ENCODE results near the gene ALKBH7. TPM values are rescaled to one million over a fixed set of nuclear protein-coding genes. Genes with fewer than 3 reads are reported as not detected.
A peak's percentile ranks its signal among the peaks of the same experiment; 100 is the strongest.

ALKBH7 gene
- total RNA-seq, 4 donors from 2014 or later, result 34.1 to 74.4 (median 56.9) TPM

DNA sequence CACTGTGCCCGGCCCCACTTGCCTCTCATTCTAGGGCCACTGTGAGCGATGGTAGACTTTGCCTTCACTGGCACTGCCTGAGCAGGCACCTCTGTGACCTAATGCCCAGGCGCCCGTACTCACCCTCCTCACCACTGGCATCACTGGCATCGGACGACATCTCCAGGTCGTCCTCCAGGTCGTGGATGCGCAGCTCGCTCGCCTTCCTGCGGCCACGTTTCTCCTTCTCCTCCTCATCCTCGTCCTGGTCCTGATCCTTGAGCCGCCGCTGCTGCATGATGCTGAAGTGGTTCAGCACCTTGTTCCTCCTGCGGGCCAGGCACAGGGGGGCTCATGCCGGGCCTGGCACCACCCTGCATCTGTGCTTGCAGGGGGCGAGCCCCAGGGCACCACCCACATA lies 10.6 kb downstream of the ALKBH7 start:
- H3K4me1 ChIP-seq, result no peaks in the 10 kb centered on the region
- no peak for DNase-seq (ENCODE audit: low spot score in 2 of 2)
- H3K36me3 ChIP-seq, result peaks cover 87% of the 10 kb centered on the region
- WGBS, result 92% methylated on average over 17 of the region's 19 CpGs
- no peaks in the 10 kb centered on the region for H3K27me3 ChIP-seq
- H3K4me3 ChIP-seq, result no peak overlapping the region
- no peaks in the 10 kb centered on the region for H3K9me3 ChIP-seq
- no peak overlapping the region for H3K27ac ChIP-seq
- TF ChIP-seq POLR2A (IDR thresholded peaks at IDR 0.05), result no peak
- no peak for TF ChIP-seq EP300 (IDR thresholded peaks at IDR 0.05)
- TF ChIP-seq POLR2AphosphoS5 (IDR thresholded peaks at IDR 0.05), result no peak
- TF ChIP-seq, protein P1, sequence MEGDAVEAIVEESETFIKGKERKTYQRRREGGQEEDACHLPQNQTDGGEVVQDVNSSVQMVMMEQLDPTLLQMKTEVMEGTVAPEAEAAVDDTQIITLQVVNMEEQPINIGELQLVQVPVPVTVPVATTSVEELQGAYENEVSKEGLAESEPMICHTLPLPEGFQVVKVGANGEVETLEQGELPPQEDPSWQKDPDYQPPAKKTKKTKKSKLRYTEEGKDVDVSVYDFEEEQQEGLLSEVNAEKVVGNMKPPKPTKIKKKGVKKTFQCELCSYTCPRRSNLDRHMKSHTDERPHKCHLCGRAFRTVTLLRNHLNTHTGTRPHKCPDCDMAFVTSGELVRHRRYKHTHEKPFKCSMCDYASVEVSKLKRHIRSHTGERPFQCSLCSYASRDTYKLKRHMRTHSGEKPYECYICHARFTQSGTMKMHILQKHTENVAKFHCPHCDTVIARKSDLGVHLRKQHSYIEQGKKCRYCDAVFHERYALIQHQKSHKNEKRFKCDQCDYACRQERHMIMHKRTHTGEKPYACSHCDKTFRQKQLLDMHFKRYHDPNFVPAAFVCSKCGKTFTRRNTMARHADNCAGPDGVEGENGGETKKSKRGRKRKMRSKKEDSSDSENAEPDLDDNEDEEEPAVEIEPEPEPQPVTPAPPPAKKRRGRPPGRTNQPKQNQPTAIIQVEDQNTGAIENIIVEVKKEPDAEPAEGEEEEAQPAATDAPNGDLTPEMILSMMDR (IDR thresholded peaks at IDR 0.05), result no peak

DNA sequence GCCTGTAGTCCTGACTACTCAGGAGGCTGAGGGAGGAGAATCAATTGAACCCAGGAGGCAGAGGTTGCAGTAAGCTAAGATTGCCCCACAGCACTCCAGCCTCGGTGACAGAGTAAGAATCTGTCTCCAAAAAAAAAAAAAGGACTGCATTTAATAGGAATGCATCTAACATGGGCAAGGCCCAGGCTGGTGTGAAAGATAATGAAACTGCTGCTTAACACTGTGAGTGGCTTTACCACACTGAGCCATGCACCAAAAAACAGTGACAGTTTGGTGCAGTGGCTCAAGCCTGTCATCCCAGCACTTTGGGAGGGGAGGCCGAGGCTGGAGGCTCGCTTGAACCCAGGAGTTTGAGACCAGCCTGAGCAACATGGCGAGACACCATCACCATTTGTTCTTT lies 11.8 kb downstream of the ALKBH7 start:
- Histone ChIP-seq H3K36me3 (peaks cover 96% of the 10 kb centered on the region), H3K9me3 (no peaks in the 10 kb centered on the region), H3K4me1 (no peaks in the 10 kb centered on the region), H3K4me3 (no peak overlapping the region), H3K27ac (no peak overlapping the region), H3K27me3 (no peaks in the 10 kb centered on the region)
- 94% methylated on average over 4 of the region's 4 CpGs for WGBS
- TF ChIP-seq EP300 (IDR thresholded peaks at IDR 0.05) (no peak), POLR2AphosphoS5 (IDR thresholded peaks at IDR 0.05) (no peak), POLR2A (IDR thresholded peaks at IDR 0.05) (no peak)
- TF ChIP-seq, protein P1 (IDR thresholded peaks at IDR 0.05), result no peak
- no peak for DNase-seq (ENCODE audit: low spot score in 2 of 2)

DNA sequence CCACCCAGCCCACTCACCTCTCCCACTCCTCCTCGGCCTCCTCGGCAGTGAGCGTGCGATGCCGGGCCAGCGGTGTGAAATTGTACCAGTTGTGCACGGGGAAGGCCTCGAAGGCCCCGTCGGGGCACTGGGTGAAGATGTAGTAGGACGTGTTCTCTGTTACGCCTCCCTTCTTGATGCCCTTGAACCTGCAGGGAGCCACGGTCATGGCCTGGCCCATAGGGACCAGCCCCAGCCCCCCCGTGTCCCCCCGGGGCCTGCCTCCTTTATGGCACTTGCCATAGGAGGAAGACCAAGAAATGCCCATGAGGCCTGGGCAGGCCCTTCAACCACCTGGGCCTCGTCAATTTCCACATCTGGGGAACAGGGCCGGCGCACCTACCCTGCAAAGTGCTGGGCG lies 14.8 kb downstream of the ALKBH7 start:
- no peak overlapping the region for H3K4me3 ChIP-seq
- 96% methylated on average over 18 of the region's 19 CpGs for WGBS
- peaks cover 75% of the 10 kb centered on the region for H3K36me3 ChIP-seq
- H3K27me3 ChIP-seq, result no peaks in the 10 kb centered on the region
- H3K9me3 ChIP-seq, result no peaks in the 10 kb centered on the region
- H3K4me1 ChIP-seq, result peaks cover 8% of the 10 kb centered on the region
- no peak for DNase-seq (ENCODE audit: low spot score in 2 of 2)
- TF ChIP-seq POLR2AphosphoS5 (IDR thresholded peaks at IDR 0.05) (no peak), POLR2A (IDR thresholded peaks at IDR 0.05) (no peak), EP300 (IDR thresholded peaks at IDR 0.05) (no peak)
- TF ChIP-seq, protein P1 (IDR thresholded peaks at IDR 0.05), result no peak
- no peak overlapping the region for H3K27ac ChIP-seq

DNA sequence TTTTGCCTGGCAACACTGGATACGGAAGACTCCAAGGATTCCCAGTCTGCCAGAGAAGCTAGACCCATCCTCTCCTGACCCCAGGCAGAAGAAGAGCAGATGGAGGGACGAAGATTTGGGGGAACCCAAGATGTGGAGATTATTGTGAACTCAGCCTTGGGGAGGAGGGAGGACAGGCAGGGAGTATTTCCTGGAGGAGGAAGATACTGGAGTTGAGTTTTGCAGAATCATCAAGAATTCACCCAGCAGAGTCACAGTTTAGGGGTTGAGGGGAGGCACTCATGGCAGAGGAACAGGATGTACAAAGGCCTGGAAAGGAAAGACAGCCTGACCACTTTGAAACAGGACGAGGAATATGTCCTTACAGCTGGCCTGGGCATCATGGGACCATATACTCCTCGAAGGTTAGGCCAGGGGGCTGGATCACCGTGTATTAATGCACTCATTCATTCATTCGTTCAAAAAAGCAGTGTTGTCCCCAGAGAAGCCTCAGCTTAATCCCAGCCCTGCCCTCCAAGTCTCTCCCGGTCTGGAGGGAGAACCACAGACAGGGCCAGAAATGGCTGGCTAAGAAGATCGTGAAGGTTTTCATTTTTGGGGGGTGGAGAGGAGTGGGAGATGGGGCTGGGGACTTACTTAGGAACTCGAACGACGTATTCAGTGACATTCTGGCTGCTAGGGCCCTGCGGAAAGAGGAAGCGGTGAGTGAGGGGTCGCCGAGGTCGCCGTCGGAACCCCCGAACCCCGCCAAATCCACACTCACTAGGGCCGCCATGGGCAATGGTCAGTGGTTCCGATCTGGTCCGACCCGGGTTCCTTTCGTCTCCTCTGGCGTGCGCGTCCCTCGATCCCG lies 19.9 kb downstream of the ALKBH7 start:
- WGBS, result 6% methylated on average over 29 of the region's 30 CpGs

More for the DNA sequence above, 19.9 kb downstream of the ALKBH7 start:
- Histone ChIP-seq H3K4me3 (peak overlapping the region; percentile 82), H3K36me3 (peaks cover 28% of the 10 kb centered on the region), H3K27me3 (no peaks in the 10 kb centered on the region), H3K27ac (peak overlapping the region; percentile 91), H3K9me3 (no peaks in the 10 kb centered on the region), H3K4me1 (peaks cover 18% of the 10 kb centered on the region)
- no peak for TF ChIP-seq POLR2A (IDR thresholded peaks at IDR 0.05)
- TF ChIP-seq, protein P1 (IDR thresholded peaks at IDR 0.05), result no peak
- TF ChIP-seq POLR2AphosphoS5 (IDR thresholded peaks at IDR 0.05), result no peak
- TF ChIP-seq EP300 (IDR thresholded peaks at IDR 0.05), result no peak
- no peak for DNase-seq (ENCODE audit: low spot score in 2 of 2)

Measured in suprapubic skin (tissue), 4 donors.